ENCODE results near the gene STAT4.

The STAT4 gene

DNA sequence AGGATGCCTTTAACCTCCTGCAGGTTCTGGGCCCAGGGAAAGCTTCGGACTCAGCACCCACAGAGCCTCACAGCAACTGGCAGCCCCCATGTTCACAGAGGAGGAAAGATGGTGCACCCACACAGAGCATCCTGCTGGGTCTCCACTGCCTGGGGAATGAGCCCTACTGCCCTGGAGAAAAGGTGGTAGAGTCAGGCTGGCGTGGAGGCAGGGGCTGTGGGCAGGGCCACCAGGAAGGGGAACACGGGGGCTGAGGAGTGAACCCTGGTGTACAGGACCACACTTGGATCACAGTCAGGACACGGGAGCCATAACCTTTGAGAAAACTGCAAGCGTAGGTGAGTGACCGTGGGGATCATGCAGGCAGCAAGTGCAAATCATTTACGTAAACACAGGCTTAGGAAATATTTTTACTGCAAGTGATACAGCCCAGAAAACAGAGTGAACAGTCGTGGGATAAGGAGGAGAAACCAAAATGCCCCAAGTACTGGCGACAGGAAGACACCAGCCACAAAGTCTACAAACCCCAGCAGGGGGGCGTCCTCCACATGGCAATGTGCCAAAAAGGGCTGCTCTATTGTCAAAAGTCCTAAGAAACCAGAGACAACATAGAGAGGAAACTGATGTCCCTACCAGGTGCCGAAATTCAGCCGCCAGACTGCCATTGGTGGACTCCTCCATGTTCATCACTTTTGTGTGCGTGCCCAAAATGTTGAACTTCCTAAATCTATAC lies 164.4 kb downstream of the STAT4 start:
- TF ChIP-seq, protein P1, sequence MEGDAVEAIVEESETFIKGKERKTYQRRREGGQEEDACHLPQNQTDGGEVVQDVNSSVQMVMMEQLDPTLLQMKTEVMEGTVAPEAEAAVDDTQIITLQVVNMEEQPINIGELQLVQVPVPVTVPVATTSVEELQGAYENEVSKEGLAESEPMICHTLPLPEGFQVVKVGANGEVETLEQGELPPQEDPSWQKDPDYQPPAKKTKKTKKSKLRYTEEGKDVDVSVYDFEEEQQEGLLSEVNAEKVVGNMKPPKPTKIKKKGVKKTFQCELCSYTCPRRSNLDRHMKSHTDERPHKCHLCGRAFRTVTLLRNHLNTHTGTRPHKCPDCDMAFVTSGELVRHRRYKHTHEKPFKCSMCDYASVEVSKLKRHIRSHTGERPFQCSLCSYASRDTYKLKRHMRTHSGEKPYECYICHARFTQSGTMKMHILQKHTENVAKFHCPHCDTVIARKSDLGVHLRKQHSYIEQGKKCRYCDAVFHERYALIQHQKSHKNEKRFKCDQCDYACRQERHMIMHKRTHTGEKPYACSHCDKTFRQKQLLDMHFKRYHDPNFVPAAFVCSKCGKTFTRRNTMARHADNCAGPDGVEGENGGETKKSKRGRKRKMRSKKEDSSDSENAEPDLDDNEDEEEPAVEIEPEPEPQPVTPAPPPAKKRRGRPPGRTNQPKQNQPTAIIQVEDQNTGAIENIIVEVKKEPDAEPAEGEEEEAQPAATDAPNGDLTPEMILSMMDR (IDR thresholded peaks at IDR 0.05) = no peak

DNA sequence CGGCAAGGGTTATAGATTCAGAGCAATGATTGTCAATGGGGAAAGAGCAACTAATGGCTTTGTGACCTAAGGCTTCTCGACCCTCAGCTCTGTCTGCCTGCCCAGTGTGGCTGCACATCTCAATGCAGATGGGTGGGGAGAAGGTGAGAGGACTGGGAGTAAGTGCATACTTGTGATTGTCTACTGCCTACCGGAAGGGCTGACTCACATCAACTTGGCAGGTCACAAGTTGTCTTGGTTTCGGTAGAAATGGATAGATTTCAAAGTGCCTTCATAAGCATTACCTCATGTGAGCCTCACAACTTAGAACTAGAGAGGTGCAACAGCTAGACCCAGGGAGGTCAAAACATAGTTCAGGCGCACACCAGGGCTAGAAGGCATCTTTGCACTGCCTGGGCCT lies 166.2 kb downstream of the STAT4 start:
- TF ChIP-seq, protein P1 (IDR thresholded peaks at IDR 0.05) = no peak

DNA sequence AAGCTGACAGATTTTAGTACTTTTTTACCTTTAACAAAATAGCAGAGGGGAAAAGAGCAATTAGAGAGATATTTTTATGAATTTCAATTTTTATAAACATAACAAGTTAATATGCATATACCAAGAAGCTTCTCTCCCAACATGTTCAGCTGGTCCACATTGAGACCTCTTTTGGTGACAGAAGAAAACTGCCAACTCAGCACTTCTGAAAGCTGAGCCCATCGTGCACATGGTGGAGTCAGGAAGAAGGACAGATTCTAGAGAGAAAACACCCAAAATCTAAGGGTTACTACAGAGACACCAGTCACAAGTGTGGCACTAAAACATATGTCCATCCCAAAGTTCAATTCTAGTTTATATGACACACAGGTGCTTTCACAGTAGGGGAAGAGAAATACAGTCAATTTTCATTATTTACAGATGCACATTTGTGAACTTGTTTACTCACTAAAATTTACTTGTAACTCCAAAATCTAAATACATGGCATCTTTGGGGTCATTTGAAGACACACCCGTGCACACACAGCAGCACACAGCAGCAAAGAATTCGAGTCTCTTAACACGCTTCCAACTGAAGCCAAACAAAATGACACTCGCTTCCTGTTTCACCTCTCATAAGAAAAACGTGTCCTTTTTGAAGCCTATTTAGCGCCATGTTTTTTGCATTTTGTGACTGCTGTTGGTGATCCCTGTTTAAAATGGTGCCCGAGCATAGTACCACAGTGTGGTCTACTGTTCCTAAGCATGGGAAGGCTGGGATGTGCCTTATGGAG lies 168.3 kb downstream of the STAT4 start:
- TF ChIP-seq, protein P1 (IDR thresholded peaks at IDR 0.05) = no peak

DNA sequence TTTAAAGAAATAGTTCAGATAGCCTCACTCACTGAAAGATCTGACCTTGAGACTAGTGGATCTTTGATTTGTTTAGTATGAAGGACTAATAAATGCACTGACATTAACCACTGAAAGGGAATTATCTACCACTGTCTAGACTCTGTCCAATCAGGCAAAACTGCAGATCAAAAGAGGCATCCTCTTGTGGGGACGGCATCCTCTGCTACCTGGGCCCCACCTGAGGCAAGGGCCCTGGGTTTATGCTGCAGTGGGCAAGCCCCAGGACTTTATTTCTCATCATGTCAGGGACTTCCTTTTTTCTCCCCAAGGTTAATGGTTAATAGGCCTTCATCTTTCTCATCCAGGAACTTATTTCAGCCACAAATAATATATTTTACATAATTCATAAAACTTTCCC lies 169.1 kb downstream of the STAT4 start:
- TF ChIP-seq, protein P1 (IDR thresholded peaks at IDR 0.05) = no peak

DNA sequence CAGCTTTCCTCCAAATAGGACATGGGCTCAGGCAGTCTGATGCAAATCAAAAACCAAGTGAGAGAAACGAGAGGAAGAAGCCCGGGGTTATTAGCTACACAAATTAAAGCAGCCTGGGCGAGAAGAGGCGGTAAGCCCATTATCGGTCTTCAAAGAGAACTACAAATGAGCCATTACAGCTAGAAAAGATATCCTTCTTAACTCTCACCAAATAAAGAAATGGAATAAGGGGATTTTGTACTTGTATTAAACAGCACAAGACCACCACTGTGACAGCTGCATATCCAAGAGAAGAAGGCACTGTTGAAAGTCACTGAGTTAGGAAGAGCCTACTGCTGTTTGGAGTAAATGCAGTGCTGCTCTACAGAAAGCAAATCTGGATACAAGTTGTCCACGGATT lies 169.5 kb downstream of the STAT4 start:
- TF ChIP-seq, protein P1 (IDR thresholded peaks at IDR 0.05) = no peak

DNA sequence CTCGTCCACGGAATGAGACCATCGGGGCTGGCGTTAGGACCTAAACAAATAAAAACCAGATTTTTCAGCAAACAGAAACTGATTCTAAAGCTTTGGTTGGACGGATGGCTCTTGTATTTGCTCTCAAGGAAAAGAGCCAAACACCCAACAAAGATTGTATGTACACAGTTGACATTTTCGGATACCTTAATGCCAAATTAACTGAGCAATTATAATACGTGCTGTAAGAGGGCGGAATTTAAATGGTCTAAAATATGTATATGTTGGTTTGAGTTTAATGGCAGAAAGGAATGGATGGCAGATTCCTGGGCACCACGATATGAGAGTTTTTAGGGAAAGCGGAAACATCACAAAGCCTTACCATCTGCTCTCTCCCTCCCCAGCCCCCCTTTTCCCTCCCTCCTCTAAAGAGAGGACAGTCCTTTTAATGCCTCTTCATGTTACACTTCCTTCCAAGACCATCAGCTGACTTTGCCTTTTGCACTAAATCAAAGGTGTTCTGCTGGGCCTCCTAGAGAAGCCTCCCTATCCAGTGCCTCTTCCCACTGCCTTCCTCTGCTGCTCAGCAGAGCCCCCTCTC lies 170.1 kb downstream of the STAT4 start:
- TF ChIP-seq, protein P1 (IDR thresholded peaks at IDR 0.05) = no peak

DNA sequence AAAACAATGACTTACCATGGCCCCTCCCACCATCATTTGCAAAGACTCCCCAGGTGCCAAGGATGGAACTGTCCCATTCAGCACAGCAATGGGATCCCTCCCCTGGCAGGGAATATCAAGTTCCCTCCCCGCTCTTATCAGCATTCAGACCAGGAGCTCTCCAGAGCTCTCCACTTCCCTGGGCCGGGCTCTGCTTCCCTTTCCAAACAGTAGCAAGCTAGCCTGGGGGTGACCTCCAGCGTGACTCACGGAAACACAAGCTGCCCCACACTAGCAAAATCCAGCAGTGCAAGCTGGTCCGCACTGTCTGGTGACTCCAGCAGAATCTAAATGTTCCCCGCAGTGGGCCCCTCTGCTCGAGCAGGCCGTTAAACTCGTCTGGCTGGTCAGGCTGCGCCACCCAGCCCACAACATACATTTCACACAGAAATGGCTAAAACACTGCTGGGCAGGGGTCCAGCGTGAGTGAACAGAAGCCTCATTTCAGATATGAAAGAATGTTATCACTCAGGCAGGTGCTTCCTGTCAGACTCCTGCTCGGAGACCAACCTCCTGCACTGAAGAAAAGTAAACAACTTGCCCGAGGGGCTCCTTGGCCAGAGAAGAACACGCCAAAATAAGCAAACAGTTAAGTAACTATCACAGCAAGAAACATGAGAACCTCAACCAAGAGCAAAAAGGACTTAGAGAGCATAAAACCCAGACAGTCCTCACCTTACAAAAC lies 170.7 kb downstream of the STAT4 start:
- TF ChIP-seq, protein P1 (IDR thresholded peaks at IDR 0.05) = no peak
